ENCODE results near the gene LTF.

Gene LTF

GRCh38 chr3:46399557-46399956, 65.1 kb downstream of the LTF start:
- TF ChIP-seq CTCF (IDR thresholded peaks at IDR 0.05; ENCODE audit: control insufficient read depth, extremely low read depth, insufficient read depth): no peak
- H3K4me3 ChIP-seq (ENCODE audit: low read depth, low read length): no peak overlapping the region
- DNase-seq (ENCODE audit: low read depth): no peak

GRCh38 chr3:46399098-46399497, 65.6 kb downstream of the LTF start:
- no peak overlapping the region for H3K4me3 ChIP-seq (ENCODE audit: low read depth, low read length)
- TF ChIP-seq CTCF (IDR thresholded peaks at IDR 0.05; ENCODE audit: control insufficient read depth, extremely low read depth, insufficient read depth): no peak
- DNase-seq (ENCODE audit: low read depth): no peak

- DNase-seq (ENCODE audit: low read depth): no peak
- no peak overlapping the region for H3K4me3 ChIP-seq (ENCODE audit: low read depth, low read length)
- TF ChIP-seq CTCF (IDR thresholded peaks at IDR 0.05; ENCODE audit: control insufficient read depth, extremely low read depth, insufficient read depth): no peak
Measured at GRCh38 chr3:46398186-46398955, 66.3 kb downstream of the LTF start.

- TF ChIP-seq CTCF (IDR thresholded peaks at IDR 0.05; ENCODE audit: control insufficient read depth, extremely low read depth, insufficient read depth): no peak
- no peak overlapping the region for H3K4me3 ChIP-seq (ENCODE audit: low read depth, low read length)
- DNase-seq (ENCODE audit: low read depth): no peak
Measured at GRCh38 chr3:46397111-46397510, 67.6 kb downstream of the LTF start.

GRCh38 chr3:46395766-46396530, 68.8 kb downstream of the LTF start:
- no peak for TF ChIP-seq CTCF (IDR thresholded peaks at IDR 0.05; ENCODE audit: control insufficient read depth, extremely low read depth, insufficient read depth)
- no peak for DNase-seq (ENCODE audit: low read depth)

GRCh38 chr3:46395210-46395661, 69.5 kb downstream of the LTF start:
- TF ChIP-seq CTCF (IDR thresholded peaks at IDR 0.05; ENCODE audit: control insufficient read depth, extremely low read depth, insufficient read depth): peak; percentile 29; the same call in 1 of the 2 replicates
- H3K4me3 ChIP-seq (ENCODE audit: low read depth, low read length): no peak overlapping the region
- DNase-seq (ENCODE audit: low read depth): no peak

More at GRCh38 chr3:46395766-46396530, 68.8 kb downstream of the LTF start:
- no peak overlapping the region for H3K4me3 ChIP-seq (ENCODE audit: low read depth, low read length)

Measured in LNCaP clone FGC (cell line).